ENCODE results near the gene FERMT1. TPM values are rescaled to one million over a fixed set of nuclear protein-coding genes. Genes with fewer than 3 reads are reported as not detected.
A peak's percentile ranks its signal among the peaks of the same experiment; 100 is the strongest.

The FERMT1 gene
- total RNA-seq, 6 experiments from 2014 or later: 7.7 to 11.0 (median 9.8) TPM

DNA sequence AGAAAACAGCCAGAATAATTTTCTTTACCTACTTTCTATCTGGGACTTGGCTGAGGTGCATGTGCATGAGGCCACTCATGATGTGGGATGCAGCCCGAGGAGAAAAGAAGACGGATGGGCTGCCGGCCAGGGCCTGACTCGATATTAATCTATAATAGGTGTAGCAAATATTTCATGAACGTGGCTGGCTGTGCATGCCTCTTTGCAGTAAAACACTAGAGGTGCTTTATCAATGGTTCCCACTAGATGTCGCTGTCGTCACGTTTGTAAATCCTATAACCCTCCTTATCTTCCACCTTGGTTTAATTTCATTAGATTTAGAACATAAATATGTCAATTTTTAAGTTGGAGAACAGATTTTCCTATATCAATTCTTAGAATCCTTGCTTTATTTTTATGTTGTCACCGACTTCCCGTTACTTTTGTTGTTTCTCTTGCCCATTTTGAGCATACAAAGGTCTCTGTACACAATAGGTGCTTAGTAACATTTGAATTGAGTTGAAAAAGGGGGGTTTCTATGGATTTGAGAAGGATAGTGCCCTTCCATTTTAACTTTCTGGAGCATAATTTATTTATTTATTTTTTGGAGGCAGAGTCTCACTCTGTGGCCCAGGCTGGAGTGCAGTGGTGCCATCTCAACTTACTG, 19.6 kb upstream of the FERMT1 start:
- H3K27me3 Mint-ChIP-seq (ENCODE audit: insufficient read depth): peaks cover 11% of the 10 kb centered on the region
- no peak overlapping the region for H3K27ac Mint-ChIP-seq
- H3K4me1 Mint-ChIP-seq (ENCODE audit: low read depth): no peaks in the 10 kb centered on the region
- H3K9me3 Mint-ChIP-seq: no peaks in the 10 kb centered on the region
- no peaks in the 10 kb centered on the region for H3K36me3 Mint-ChIP-seq (ENCODE audit: low read depth)
- peak; percentile 48 for DNase-seq
- TF ChIP-seq, protein P1, sequence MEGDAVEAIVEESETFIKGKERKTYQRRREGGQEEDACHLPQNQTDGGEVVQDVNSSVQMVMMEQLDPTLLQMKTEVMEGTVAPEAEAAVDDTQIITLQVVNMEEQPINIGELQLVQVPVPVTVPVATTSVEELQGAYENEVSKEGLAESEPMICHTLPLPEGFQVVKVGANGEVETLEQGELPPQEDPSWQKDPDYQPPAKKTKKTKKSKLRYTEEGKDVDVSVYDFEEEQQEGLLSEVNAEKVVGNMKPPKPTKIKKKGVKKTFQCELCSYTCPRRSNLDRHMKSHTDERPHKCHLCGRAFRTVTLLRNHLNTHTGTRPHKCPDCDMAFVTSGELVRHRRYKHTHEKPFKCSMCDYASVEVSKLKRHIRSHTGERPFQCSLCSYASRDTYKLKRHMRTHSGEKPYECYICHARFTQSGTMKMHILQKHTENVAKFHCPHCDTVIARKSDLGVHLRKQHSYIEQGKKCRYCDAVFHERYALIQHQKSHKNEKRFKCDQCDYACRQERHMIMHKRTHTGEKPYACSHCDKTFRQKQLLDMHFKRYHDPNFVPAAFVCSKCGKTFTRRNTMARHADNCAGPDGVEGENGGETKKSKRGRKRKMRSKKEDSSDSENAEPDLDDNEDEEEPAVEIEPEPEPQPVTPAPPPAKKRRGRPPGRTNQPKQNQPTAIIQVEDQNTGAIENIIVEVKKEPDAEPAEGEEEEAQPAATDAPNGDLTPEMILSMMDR (IDR thresholded peaks at IDR 0.05): peak; percentile 94
- no peak overlapping the region for H3K4me3 Mint-ChIP-seq

DNA sequence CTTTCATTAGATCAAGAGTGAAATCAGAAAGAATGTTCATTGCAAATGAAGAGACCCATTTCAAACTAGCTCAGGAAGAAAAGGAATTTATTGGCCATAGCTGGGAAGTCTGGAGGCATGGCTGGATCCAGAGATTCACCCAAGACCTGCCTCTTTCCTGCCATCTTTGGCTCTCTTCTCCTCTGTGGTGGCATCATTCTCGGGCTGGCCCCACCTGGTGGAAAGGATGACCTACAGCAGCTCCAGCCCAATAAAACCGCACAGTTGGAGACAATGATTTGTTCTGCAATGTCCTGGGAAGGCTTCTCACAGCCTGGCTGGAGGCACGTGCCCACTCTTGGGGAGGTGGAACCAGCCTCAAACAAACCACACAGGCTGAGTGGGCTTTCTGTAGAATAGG, 18.1 kb upstream of the FERMT1 start:
- no peak overlapping the region for H3K4me3 Mint-ChIP-seq
- TF ChIP-seq, protein P1 (IDR thresholded peaks at IDR 0.05): peak; percentile 56
- H3K27me3 Mint-ChIP-seq (ENCODE audit: insufficient read depth): peaks cover 11% of the 10 kb centered on the region
- peak; percentile 10 for DNase-seq
- no peak overlapping the region for H3K27ac Mint-ChIP-seq
- no peaks in the 10 kb centered on the region for H3K36me3 Mint-ChIP-seq (ENCODE audit: low read depth)
- H3K4me1 Mint-ChIP-seq (ENCODE audit: low read depth): no peaks in the 10 kb centered on the region
- no peaks in the 10 kb centered on the region for H3K9me3 Mint-ChIP-seq

DNA sequence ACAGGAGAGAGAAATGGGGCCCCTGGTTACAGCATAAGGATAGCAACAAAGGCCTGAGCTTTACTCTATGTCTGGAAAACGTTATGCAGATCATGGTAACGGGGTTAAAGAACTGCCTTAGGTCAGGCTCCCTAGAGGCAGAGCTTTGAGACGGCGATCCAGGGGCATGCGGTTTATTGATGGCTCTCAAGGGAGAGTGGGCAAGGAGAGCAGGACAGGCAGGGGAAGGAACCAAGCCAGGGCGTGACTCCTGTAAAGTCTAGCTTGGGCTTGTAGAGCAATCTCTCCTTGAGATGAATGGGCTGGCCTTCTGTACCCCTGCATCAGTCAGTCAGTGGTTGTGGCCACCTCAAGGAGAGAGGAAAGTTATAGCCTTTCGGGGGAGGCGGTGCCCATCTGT, 12.5 kb upstream of the FERMT1 start:
- no peaks in the 10 kb centered on the region for H3K36me3 Mint-ChIP-seq (ENCODE audit: low read depth)
- peaks cover 20% of the 10 kb centered on the region for H3K27me3 Mint-ChIP-seq (ENCODE audit: insufficient read depth)
- H3K9me3 Mint-ChIP-seq: no peaks in the 10 kb centered on the region
- TF ChIP-seq, protein P1 (IDR thresholded peaks at IDR 0.05): no peak
- no peak overlapping the region for H3K27ac Mint-ChIP-seq
- H3K4me1 Mint-ChIP-seq (ENCODE audit: low read depth): no peaks in the 10 kb centered on the region
- DNase-seq: no peak
- no peak overlapping the region for H3K4me3 Mint-ChIP-seq

DNA sequence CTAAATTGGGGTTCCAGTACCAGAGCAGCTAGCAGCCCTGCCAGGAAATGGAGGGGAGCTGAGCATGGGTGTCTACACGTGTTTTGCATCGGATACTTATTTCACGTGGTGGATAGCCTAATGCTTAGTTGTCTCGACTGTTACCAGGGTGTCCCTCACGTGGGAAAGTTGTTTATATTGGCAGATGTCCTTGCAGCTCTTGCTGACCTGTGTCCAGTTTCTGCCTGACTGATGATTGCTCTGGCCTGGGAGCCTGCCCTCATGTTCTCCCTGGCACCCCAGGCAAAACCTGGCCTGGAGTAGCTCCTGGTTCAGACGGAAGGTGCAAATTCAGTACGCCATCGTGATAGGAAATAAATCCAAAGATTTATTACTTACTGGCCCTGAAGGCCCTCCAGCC, 11.8 kb upstream of the FERMT1 start:
- no peak for DNase-seq
- no peak overlapping the region for H3K4me3 Mint-ChIP-seq
- H3K27me3 Mint-ChIP-seq (ENCODE audit: insufficient read depth): peaks cover 20% of the 10 kb centered on the region
- H3K4me1 Mint-ChIP-seq (ENCODE audit: low read depth): no peaks in the 10 kb centered on the region
- H3K27ac Mint-ChIP-seq: no peak overlapping the region
- H3K9me3 Mint-ChIP-seq: no peaks in the 10 kb centered on the region
- TF ChIP-seq, protein P1 (IDR thresholded peaks at IDR 0.05): no peak
- no peaks in the 10 kb centered on the region for H3K36me3 Mint-ChIP-seq (ENCODE audit: low read depth)

DNA sequence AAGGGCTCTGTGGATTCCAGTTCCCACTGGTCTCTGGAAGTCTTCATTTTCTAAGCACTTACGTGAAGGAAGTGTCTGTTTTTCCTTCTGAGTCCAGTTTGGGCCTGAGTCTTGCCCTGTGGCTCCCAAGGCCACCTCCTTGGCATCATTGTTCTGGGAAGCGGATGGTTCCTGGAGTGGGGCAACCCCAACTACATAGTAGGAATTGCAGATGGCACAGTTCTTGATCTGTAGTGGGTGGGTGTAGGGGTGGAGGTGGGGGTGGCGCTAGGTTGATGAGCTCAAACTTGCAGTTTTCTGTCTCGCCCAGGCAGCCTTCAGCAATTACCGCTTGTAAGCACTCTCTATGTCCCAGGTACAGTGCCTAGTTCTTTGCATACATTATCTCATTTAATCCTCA, 7.2 kb upstream of the FERMT1 start:
- Mint-ChIP-seq H3K27ac (no peak overlapping the region), H3K27me3 (ENCODE audit: insufficient read depth) (peaks cover 13% of the 10 kb centered on the region), H3K9me3 (no peaks in the 10 kb centered on the region), H3K36me3 (ENCODE audit: low read depth) (no peaks in the 10 kb centered on the region), H3K4me1 (ENCODE audit: low read depth) (no peaks in the 10 kb centered on the region), H3K4me3 (no peak overlapping the region)
- no peak for DNase-seq
- TF ChIP-seq, protein P1 (IDR thresholded peaks at IDR 0.05): no peak
